ENCODE measurements around the gene CGGBP1.
"Not testable (repeated sequence)": the region's sequence is repeated elsewhere in the genome, so short reads cannot be mapped to it uniquely, and the experiment has no call there.

DNA sequence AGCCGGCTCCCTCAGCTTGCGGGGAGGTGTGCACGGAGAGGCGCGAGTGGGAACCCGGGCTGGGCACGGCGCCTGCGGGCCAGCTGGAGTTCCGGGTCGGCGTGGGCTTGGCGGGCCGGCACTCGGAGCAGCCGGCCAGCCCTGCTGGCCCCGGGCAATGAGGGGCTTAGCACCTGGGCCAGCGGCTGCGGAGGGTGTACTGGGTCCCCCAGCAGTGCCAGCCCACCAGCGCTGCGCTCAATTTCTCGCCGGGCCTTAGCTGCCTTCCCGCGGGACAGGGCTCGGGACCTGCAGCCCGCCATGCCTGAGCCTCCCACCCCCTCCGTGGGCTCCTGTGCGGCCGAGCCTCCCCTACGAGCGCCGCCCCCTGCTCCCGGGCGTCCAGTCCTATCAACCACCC lies 43.1 kb downstream of the CGGBP1 start:
- not testable (repeated sequence) for TF ChIP-seq POLR2A (IDR thresholded peaks at IDR 0.05)
- TF ChIP-seq, protein P1, sequence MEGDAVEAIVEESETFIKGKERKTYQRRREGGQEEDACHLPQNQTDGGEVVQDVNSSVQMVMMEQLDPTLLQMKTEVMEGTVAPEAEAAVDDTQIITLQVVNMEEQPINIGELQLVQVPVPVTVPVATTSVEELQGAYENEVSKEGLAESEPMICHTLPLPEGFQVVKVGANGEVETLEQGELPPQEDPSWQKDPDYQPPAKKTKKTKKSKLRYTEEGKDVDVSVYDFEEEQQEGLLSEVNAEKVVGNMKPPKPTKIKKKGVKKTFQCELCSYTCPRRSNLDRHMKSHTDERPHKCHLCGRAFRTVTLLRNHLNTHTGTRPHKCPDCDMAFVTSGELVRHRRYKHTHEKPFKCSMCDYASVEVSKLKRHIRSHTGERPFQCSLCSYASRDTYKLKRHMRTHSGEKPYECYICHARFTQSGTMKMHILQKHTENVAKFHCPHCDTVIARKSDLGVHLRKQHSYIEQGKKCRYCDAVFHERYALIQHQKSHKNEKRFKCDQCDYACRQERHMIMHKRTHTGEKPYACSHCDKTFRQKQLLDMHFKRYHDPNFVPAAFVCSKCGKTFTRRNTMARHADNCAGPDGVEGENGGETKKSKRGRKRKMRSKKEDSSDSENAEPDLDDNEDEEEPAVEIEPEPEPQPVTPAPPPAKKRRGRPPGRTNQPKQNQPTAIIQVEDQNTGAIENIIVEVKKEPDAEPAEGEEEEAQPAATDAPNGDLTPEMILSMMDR (IDR thresholded peaks at IDR 0.05): not testable (repeated sequence)
